ENCODE results near the gene PI4KA. TPM values are rescaled to one million over a fixed set of nuclear protein-coding genes. Genes with fewer than 3 reads are reported as not detected.

The PI4KA gene
- polyA plus RNA-seq, 1 donor from 2014 or later: 42.2 TPM

DNA sequence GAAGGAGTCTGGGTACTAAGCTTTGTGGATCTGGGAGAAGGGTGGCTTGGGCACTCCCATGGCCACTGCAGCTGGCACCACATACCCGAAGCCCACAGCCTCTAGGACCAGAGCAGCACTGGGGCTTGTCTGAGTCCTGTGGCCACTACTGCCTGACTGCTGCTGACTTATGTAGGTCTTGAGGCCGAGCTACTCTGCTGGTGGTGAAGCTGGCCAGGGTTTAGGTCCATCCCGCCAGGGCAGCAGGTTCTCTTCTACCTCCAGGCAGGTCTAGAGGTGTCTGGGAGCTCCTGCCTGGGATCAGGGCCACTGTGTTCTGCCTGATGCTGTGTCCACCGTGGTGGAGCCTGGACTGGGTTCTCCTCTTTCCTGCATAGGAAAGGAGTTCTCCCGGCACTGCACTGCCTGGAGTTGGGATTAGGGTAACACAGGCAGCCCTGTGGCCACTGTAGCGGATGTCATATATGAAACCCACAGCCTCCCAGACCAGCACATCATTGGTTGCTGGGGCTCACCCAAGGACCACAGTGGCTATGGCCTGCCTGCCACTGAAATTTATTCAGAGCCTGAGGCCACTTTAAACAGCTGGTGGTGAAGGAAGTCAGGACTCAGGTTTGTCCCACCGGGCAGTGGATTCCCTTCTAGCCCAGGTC lies 194.5 kb downstream of the PI4KA start:
- no peaks in the 10 kb centered on the region for H3K9me3 ChIP-seq (ENCODE audit: low read length)
- H3K27ac ChIP-seq (ENCODE audit: low read length): no peak overlapping the region
- H2AFZ ChIP-seq (ENCODE audit: low read depth, low read length): no peak overlapping the region
- TF ChIP-seq RAD21 (conservative IDR thresholded peaks at IDR 0.05) (no peak), MXI1 (conservative IDR thresholded peaks at IDR 0.05; ENCODE audit: poor library complexity, severe bottlenecking) (no peak), REST (IDR thresholded peaks at IDR 0.05; ENCODE audit: borderline replicate concordance) (no peak), TAF1 (IDR thresholded peaks at IDR 0.05; ENCODE audit: low read depth) (no peak), SMC3 (conservative IDR thresholded peaks at IDR 0.05; ENCODE audit: poor library complexity) (no peak), EP300 (conservative IDR thresholded peaks at IDR 0.05; ENCODE audit: poor library complexity, severe bottlenecking) (no peak), POLR2AphosphoS5 (IDR thresholded peaks at IDR 0.05) (no peak), EZH2 (IDR thresholded peaks at IDR 0.05; ENCODE audit: borderline replicate concordance, insufficient read depth, low read length, poor library complexity, severe bottlenecking) (no peak)
- TF ChIP-seq, protein P1, sequence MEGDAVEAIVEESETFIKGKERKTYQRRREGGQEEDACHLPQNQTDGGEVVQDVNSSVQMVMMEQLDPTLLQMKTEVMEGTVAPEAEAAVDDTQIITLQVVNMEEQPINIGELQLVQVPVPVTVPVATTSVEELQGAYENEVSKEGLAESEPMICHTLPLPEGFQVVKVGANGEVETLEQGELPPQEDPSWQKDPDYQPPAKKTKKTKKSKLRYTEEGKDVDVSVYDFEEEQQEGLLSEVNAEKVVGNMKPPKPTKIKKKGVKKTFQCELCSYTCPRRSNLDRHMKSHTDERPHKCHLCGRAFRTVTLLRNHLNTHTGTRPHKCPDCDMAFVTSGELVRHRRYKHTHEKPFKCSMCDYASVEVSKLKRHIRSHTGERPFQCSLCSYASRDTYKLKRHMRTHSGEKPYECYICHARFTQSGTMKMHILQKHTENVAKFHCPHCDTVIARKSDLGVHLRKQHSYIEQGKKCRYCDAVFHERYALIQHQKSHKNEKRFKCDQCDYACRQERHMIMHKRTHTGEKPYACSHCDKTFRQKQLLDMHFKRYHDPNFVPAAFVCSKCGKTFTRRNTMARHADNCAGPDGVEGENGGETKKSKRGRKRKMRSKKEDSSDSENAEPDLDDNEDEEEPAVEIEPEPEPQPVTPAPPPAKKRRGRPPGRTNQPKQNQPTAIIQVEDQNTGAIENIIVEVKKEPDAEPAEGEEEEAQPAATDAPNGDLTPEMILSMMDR (IDR thresholded peaks at IDR 0.05; ENCODE audit: poor library complexity, severe bottlenecking): no peak
- H3K9ac ChIP-seq (ENCODE audit: low read length): no peak overlapping the region
- no peaks in the 10 kb centered on the region for H3K79me2 ChIP-seq (replicated peaks; ENCODE audit: insufficient read depth, low read length)
- H3K4me3 ChIP-seq (ENCODE audit: low read length): no peak overlapping the region
- no peaks in the 10 kb centered on the region for H3K9me2 ChIP-seq (ENCODE audit: insufficient read depth, low read length)
- H4K20me1 ChIP-seq (ENCODE audit: insufficient read depth): no peaks in the 10 kb centered on the region
- H3K27me3 ChIP-seq (ENCODE audit: insufficient read depth, low read depth, low read length): no peaks in the 10 kb centered on the region
- H3F3A ChIP-seq (ENCODE audit: insufficient read depth, low read length, poor library complexity, severe bottlenecking): no peaks in the 10 kb centered on the region
- H3K36me3 ChIP-seq (ENCODE audit: insufficient read depth, low read length): no peaks in the 10 kb centered on the region
- no peak overlapping the region for H3K4me2 ChIP-seq (ENCODE audit: low read length)

GRCh38 chr22:20663137-20663828 lies 195.3 kb downstream of the PI4KA start:
- Histone ChIP-seq H3K9me3 (ENCODE audit: low read length) (no peaks in the 10 kb centered on the region), H3K4me3 (ENCODE audit: low read length) (no peak overlapping the region)
- TF ChIP-seq, protein P1 (IDR thresholded peaks at IDR 0.05; ENCODE audit: poor library complexity, severe bottlenecking): no peak
- TF ChIP-seq EZH2 (IDR thresholded peaks at IDR 0.05; ENCODE audit: borderline replicate concordance, insufficient read depth, low read length, poor library complexity, severe bottlenecking) (no peak), RAD21 (conservative IDR thresholded peaks at IDR 0.05) (no peak), SMC3 (conservative IDR thresholded peaks at IDR 0.05; ENCODE audit: poor library complexity) (no peak), EP300 (conservative IDR thresholded peaks at IDR 0.05; ENCODE audit: poor library complexity, severe bottlenecking) (no peak), MXI1 (conservative IDR thresholded peaks at IDR 0.05; ENCODE audit: poor library complexity, severe bottlenecking) (no peak), TAF1 (IDR thresholded peaks at IDR 0.05; ENCODE audit: low read depth) (no peak), POLR2AphosphoS5 (IDR thresholded peaks at IDR 0.05) (no peak), REST (IDR thresholded peaks at IDR 0.05; ENCODE audit: borderline replicate concordance) (no peak)

More at GRCh38 chr22:20663137-20663828, 195.3 kb downstream of the PI4KA start:
- Histone ChIP-seq H3K9ac (ENCODE audit: low read length) (no peak overlapping the region), H3K9me2 (ENCODE audit: insufficient read depth, low read length) (no peaks in the 10 kb centered on the region), H3K27ac (ENCODE audit: low read length) (no peak overlapping the region), H4K20me1 (ENCODE audit: insufficient read depth) (no peaks in the 10 kb centered on the region), H3F3A (ENCODE audit: insufficient read depth, low read length, poor library complexity, severe bottlenecking) (no peaks in the 10 kb centered on the region), H3K79me2 (replicated peaks; ENCODE audit: insufficient read depth, low read length) (no peaks in the 10 kb centered on the region), H3K4me2 (ENCODE audit: low read length) (no peak overlapping the region), H2AFZ (ENCODE audit: low read depth, low read length) (no peak overlapping the region), H3K36me3 (ENCODE audit: insufficient read depth, low read length) (no peaks in the 10 kb centered on the region), H3K27me3 (ENCODE audit: insufficient read depth, low read depth, low read length) (no peaks in the 10 kb centered on the region)
